GM12892 (cell line): ENCODE measurements around the gene MAP6.

Source experiments
- POLR2A ChIP-seq: IDR thresholded peaks from 2 replicates; pipeline ENCODE4 v1.6.1; 2011; ENCODE audit warnings: low read depth, low read length, control low read depth
- POLR2AphosphoS5 ChIP-seq: IDR thresholded peaks from 2 replicates; pipeline ENCODE4 v1.6.1; 2011; ENCODE audit warnings: low read depth, low read length, control low read depth
- TAF1 ChIP-seq: IDR thresholded peaks from 2 replicates; pipeline ENCODE4 v1.6.1; 2011; ENCODE audit warnings: low read depth, mild to moderate bottlenecking, control low read depth, low read length, borderline replicate concordance

DNA sequence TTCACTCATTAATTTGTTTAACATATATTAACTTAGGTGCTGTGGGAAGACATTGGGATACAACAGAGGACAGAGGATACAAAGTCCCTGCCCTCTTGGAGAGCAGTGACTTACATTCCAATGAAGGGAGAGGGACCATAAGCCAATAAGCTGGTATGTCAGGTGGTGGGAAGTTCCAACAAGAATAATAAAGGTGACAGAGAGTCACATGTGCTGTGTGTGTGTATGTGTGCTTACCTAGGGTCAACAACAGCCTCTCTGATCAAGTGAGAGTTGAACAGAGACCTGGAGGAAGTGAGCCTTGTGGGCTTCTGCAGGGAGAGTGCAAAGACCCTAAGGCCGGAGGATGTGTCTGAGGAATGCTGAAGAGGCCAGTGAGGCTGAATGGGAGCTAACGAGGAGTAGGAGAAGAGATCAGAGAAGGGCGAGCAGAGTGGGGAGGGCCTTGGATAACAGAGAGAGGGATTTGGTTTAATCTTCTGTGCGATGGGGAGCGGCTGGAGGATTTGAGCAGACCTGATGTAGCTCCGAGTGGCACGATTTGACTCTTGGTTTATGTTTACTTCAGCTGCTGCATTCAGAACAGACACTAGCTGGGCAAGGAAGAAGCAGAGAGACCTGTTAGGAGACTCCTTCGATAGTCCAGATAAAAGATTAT lies 35.3 kb downstream of the MAP6 start:
- TF ChIP-seq POLR2AphosphoS5 (no peak), POLR2A (no peak), TAF1 (no peak)
